SJSA1 (cell line): ENCODE data around the gene DUS4L. TPM values are rescaled to one million over a fixed set of nuclear protein-coding genes. Genes with fewer than 3 reads are reported as not detected.

ENCODE experiments used
- DNase-seq, 2 experiments: peaks; one replicate each; pipeline ENCODE4 v3.0.0-alpha.2; 2015 to 2020; ENCODE audit warnings: low spot score in 2 of 2, low read depth in 1 of 2
- H3K27ac ChIP-seq: fragments of 250-450 bp; sonication (Bioruptor Pico); 2 replicates; pipeline ENCODE4 v1.5.1; 2020; ENCODE audit warnings: mild to moderate bottlenecking, moderate library complexity
- H3K27me3 ChIP-seq: fragments of 250-450 bp; sonication (Bioruptor Pico); replicated peaks from 2 replicates; pipeline ENCODE4 v1.5.1; 2020; ENCODE audit warnings: mild to moderate bottlenecking, moderate library complexity
- H3K36me3 ChIP-seq: fragments of 250-450 bp; sonication (Bioruptor Pico); 2 replicates; pipeline ENCODE4 v1.5.1; 2020; ENCODE audit warnings: mild to moderate bottlenecking
- H3K4me1 ChIP-seq: fragments of 250-450 bp; sonication (Bioruptor Pico); replicated peaks from 2 replicates; pipeline ENCODE4 v1.6.1; 2021; ENCODE audit warnings: mild to moderate bottlenecking
- H3K4me3 ChIP-seq: fragments of 250-450 bp; sonication (Bioruptor Pico); 2 replicates; pipeline ENCODE4 v1.5.1; 2020; ENCODE audit warnings: mild to moderate bottlenecking
- H3K9me3 ChIP-seq: fragments of 250-450 bp; sonication (Bioruptor Pico); replicated peaks from 2 replicates; pipeline ENCODE4 v1.5.1; 2020; ENCODE audit warnings: mild to moderate bottlenecking
- total RNA-seq: library from RNA; depleted of rRNA; stranded (reverse); fragments of >200 nt; shearing (Covaris generic); gene quantifications from 2 replicates; pipeline ENCODE4 v1.2.3, GENCODE V29; 2014; rRNA removed

The DUS4L gene
- total RNA-seq, 1 experiment from 2014 or later, result 9.0 TPM

- no peak for DNase-seq
- H3K4me3 ChIP-seq, result no peak overlapping the region
- H3K36me3 ChIP-seq, result peaks cover 41% of the 10 kb centered on the region
- H3K27ac ChIP-seq, result no peak overlapping the region
- no peaks in the 10 kb centered on the region for H3K27me3 ChIP-seq
- no peaks in the 10 kb centered on the region; the same call in 1 of the 2 replicates for H3K4me1 ChIP-seq
- no peaks in the 10 kb centered on the region for H3K9me3 ChIP-seq
Measured at GRCh38 chr7:107613948-107614347, 50.2 kb downstream of the DUS4L start.

- peaks cover 37% of the 10 kb centered on the region for H3K36me3 ChIP-seq
- H3K4me1 ChIP-seq, result no peaks in the 10 kb centered on the region; the same call in 1 of the 2 replicates
- H3K27me3 ChIP-seq, result no peaks in the 10 kb centered on the region
- DNase-seq, result no peak
- H3K9me3 ChIP-seq, result no peaks in the 10 kb centered on the region
- H3K27ac ChIP-seq, result no peak overlapping the region
- no peak overlapping the region for H3K4me3 ChIP-seq
Measured at GRCh38 chr7:107614425-107614824, 50.7 kb downstream of the DUS4L start.

- H3K9me3 ChIP-seq, result no peaks in the 10 kb centered on the region
- H3K36me3 ChIP-seq, result peaks cover 30% of the 10 kb centered on the region
- H3K4me1 ChIP-seq, result no peaks in the 10 kb centered on the region; the same call in 1 of the 2 replicates
- DNase-seq, result no peak
- no peak overlapping the region for H3K27ac ChIP-seq
- no peak overlapping the region for H3K4me3 ChIP-seq
- no peaks in the 10 kb centered on the region for H3K27me3 ChIP-seq
Measured at GRCh38 chr7:107615910-107616680, 52.3 kb downstream of the DUS4L start.

- no peaks in the 10 kb centered on the region for H3K9me3 ChIP-seq
- H3K4me3 ChIP-seq, result no peak overlapping the region
- H3K27me3 ChIP-seq, result no peaks in the 10 kb centered on the region
- H3K27ac ChIP-seq, result no peak overlapping the region
- DNase-seq, result no peak
- no peaks in the 10 kb centered on the region for H3K4me1 ChIP-seq
- H3K36me3 ChIP-seq, result peaks cover 14% of the 10 kb centered on the region
Measured at GRCh38 chr7:107622429-107622828, 58.7 kb downstream of the DUS4L start.

- Histone ChIP-seq H3K9me3 (no peaks in the 10 kb centered on the region), H3K4me3 (no peak overlapping the region), H3K36me3 (peaks cover 14% of the 10 kb centered on the region), H3K27ac (no peak overlapping the region), H3K27me3 (no peaks in the 10 kb centered on the region), H3K4me1 (no peaks in the 10 kb centered on the region)
- no peak for DNase-seq
Measured at GRCh38 chr7:107622894-107623293, 59.1 kb downstream of the DUS4L start.

- no peak for DNase-seq
- Histone ChIP-seq H3K4me3 (no peak overlapping the region), H3K4me1 (no peaks in the 10 kb centered on the region), H3K9me3 (no peaks in the 10 kb centered on the region), H3K27ac (no peak overlapping the region), H3K27me3 (no peaks in the 10 kb centered on the region), H3K36me3 (peaks cover 8% of the 10 kb centered on the region; the same call in 1 of the 2 replicates)
Measured at GRCh38 chr7:107627002-107627401, 63.2 kb downstream of the DUS4L start.

Other genes starting within 250 kb of the DUS4L start
- not detected in 2 replicates for gene GPR22, start 93.9 kb upstream of the DUS4L start, total RNA-seq
- 25.2 and 53.7 TPM in 2 replicates for gene COG5, start 51 bp upstream of the DUS4L start, total RNA-seq
- 176 and 207 TPM in 2 replicates for gene BCAP29, start 16.3 kb downstream of the DUS4L start, total RNA-seq
- 0.22 and 0.24 TPM in 2 replicates for gene SLC26A4, start 96.9 kb downstream of the DUS4L start, total RNA-seq
- gene CBLL1, start 180.2 kb downstream of the DUS4L start, total RNA-seq, result 33.0 and 41.4 TPM in 2 replicates
- not detected in 2 replicates for gene SLC26A3, start 239.3 kb downstream of the DUS4L start, total RNA-seq